Rectal smooth muscle tissue (tissue), 1 donor: ENCODE results near the gene MTHFSD.

Experiments
- H3K27ac ChIP-seq: one replicate; pipeline ENCODE4 v1.7.0; 2013; ENCODE audit warnings: low read depth, low read length, inconsistent platforms
- H3K27me3 ChIP-seq: one replicate; pipeline ENCODE4 v1.7.0; 2013; ENCODE audit warnings: low read length; ENCODE audit not compliant: control insufficient read depth, insufficient read depth
- H3K36me3 ChIP-seq: one replicate; pipeline ENCODE4 v1.7.0; 2013; ENCODE audit warnings: low read length; ENCODE audit not compliant: control insufficient read depth, insufficient read depth
- H3K4me1 ChIP-seq: one replicate; pipeline ENCODE4 v1.7.0; 2013; ENCODE audit warnings: low read length; ENCODE audit not compliant: control insufficient read depth, insufficient read depth
- H3K4me3 ChIP-seq: one replicate; pipeline ENCODE4 v1.7.0; 2013; ENCODE audit warnings: low read length
- H3K9ac ChIP-seq: one replicate; pipeline ENCODE4 v1.7.0; 2013; ENCODE audit warnings: low read length

MTHFSD gene, protein sequence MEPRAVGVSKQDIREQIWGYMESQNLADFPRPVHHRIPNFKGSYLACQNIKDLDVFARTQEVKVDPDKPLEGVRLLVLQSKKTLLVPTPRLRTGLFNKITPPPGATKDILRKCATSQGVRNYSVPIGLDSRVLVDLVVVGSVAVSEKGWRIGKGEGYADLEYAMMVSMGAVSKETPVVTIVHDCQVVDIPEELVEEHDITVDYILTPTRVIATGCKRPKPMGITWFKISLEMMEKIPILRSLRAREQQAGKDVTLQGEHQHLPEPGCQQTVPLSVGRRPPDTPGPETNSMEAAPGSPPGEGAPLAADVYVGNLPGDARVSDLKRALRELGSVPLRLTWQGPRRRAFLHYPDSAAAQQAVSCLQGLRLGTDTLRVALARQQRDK

DNA sequence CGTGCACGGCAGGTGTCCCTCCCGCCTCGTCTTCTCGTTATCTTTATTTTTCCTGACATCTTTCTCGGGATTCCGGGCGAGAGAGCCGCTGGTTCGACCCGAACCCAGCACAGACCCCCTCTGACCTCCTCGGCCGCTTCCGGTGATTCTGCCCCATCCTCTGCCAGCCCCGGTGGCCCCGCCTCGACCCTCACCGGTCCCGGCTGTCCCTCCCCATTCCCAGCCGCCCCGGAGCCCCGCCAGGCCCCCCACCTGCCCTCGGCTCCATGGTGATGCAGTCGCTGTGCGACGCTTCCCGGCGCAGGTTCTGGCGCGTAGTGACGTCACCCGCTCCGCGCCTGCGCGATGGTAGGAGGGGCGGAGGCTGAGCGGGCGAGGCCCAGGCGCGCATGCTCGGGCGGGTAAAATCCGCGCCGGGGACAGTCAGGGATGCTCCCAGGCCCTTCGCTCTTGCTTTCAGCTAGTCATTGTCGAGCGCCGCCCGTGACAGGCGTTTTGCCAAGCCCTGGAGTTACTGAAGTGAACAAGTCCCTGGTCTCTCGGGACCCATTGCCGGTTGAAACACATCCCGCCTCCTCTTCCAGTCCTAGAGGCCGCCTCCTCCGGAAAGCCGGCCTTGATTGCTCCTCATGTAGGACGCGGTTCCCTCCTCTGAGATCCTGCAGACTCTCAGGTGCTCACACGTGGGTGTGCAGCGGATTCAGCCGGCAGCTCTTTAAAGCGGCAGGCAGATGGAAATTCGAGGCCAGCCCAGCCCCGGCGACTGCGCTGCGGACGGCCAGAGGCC lies at the start of gene MTHFSD:
MTHFSD (minus strand) TSS at position 319 of the 787 bp plus-strand sequence; CDS start at position 268, 51 bp downstream.
- peak within 1 kb of the TSS; percentile 93 for H3K9ac ChIP-seq
- H3K27me3 ChIP-seq, result no peaks in the 10 kb centered on the region
- peaks cover 1% of the 10 kb centered on the region for H3K36me3 ChIP-seq
- peak within 1 kb of the TSS; percentile 80 for H3K27ac ChIP-seq
- H3K4me1 ChIP-seq, result peaks cover 4% of the 10 kb centered on the region
- H3K4me3 ChIP-seq, result peak within 1 kb of the TSS; percentile 97

DNA sequence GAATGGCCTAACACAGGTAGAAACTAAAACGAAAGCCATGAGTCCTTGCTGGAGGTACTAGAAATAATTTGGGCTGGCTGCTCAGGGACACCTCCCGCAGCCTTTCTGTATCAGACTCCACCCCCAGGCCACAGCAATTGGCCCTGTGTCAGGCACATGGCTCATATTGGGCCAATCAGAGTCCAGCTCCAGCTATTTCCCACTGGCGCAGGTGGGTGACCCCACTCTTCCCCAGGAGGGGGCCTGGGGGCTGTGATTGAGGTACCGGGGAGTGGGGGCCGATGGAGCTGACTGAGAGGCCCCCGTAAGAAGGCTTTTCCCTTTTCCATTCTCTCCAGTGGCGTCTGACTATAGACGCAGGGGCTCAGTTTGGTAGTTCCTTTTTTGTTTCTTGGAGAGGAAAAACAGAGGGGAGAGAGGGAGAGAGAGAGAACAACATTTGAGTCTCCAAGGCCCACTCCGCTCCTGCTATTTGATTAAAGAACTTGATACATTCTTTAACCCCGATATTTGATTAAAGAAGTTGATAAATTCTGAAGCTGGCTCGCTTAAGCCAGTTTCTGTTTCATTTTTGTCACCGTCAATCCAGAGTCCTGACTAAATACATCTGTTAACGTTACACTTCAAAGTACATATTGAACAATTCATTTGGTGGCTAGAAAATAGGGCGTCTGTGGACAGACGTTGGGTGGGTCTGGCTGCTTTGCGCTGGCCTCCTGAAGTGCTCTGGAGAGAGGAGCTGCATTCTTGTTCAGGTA lies 49.6 kb upstream of the MTHFSD start:
- H3K4me3 ChIP-seq, result peak overlapping the region; percentile 36
- no peak overlapping the region for H3K9ac ChIP-seq
- no peaks in the 10 kb centered on the region for H3K36me3 ChIP-seq
- no peak overlapping the region for H3K27ac ChIP-seq
- H3K27me3 ChIP-seq, result peaks cover 4% of the 10 kb centered on the region
- no peaks in the 10 kb centered on the region for H3K4me1 ChIP-seq

DNA sequence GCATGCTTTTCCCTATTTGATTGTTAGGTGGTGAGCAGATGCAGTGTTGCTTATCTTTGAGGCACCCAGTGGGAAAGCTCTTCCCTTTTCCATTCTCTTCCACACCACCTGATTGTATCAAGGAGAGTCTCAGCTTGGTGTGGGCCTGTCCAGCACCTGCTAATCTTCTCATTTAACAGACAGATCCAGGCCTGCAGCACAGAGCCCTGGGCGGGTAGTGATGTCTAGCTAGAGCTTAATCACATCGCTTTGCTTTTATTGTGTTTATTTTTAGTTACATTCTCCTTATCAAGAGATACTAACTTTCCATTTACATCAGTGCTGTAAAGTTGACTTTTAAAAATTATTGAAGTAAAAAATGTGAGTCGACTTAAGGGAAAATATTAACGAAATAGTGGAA lies 47.5 kb upstream of the MTHFSD start:
- Histone ChIP-seq H3K27me3 (peaks cover 4% of the 10 kb centered on the region), H3K4me3 (no peak overlapping the region), H3K36me3 (no peaks in the 10 kb centered on the region), H3K4me1 (no peaks in the 10 kb centered on the region), H3K27ac (no peak overlapping the region), H3K9ac (no peak overlapping the region)

DNA sequence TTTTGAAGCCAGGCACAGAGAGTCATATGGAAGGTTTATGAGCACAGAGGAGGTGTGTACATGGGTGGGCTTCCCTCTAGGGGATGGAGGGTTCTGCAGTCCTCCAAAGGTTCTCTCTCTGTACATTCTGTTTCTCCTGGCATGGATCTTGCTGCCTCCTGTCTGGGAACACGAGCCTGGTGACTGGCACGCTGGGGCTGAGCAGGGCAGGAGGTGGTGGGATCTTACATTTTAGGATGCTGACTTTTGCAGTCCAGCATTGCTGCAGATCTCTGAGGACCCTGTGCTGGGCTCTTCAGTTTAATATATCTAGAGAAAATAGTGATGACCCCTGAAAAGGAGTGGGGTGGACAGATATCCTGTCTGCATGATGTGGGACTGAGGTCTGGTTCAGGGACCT lies 46.3 kb upstream of the MTHFSD start:
- H3K4me1 ChIP-seq, result no peaks in the 10 kb centered on the region
- peaks cover 7% of the 10 kb centered on the region for H3K27me3 ChIP-seq
- no peaks in the 10 kb centered on the region for H3K36me3 ChIP-seq
- no peak overlapping the region for H3K4me3 ChIP-seq
- no peak overlapping the region for H3K9ac ChIP-seq
- H3K27ac ChIP-seq, result no peak overlapping the region

DNA sequence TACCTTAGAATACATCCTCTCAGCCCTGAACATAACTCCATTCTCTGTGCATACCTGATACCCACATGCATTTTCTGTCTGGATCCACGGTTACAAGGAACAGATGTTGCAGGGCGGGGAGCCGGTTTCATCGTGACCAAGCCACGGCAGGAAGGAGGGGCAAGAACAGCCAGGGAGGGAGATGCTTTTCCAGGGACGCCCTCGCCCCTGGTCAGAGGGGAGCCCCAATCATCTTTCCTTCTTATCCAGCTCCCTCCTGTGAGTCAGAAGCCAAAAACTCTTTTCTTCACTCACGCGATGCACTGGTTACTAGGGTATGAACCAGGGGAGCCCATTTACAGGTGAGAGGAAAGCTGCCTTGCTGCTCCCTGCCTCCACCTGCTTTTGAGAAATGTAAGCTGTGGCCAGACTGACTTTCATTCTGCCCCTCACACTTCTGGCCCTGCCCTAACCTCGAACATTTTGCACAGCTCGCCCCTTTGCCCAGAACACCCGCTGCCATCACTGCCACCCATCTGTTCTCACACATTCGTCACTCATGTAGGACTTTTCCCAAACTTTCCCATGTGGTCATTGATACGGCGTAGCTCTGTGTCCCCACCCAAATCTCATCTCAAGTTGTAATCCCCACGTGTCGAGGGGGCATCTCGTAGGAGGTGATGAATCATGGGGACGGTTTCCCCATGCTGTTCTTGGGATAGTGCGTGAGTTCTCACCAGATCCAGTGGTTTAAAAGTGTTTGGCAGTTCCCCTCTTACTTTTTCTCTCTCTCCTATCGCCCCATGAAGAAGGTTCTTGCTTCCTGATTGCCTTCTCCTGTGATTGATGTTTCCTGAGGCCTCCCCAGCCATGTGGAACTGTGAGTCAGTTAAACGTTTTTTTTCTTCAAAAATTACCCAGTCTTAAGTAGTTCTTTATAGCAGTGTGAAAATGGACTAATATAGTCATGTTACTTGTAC lies 43.9 kb upstream of the MTHFSD start:
- no peak overlapping the region for H3K27ac ChIP-seq
- no peaks in the 10 kb centered on the region for H3K4me1 ChIP-seq
- H3K4me3 ChIP-seq, result no peak overlapping the region
- peaks cover 20% of the 10 kb centered on the region for H3K27me3 ChIP-seq
- no peaks in the 10 kb centered on the region for H3K36me3 ChIP-seq
- no peak overlapping the region for H3K9ac ChIP-seq

DNA sequence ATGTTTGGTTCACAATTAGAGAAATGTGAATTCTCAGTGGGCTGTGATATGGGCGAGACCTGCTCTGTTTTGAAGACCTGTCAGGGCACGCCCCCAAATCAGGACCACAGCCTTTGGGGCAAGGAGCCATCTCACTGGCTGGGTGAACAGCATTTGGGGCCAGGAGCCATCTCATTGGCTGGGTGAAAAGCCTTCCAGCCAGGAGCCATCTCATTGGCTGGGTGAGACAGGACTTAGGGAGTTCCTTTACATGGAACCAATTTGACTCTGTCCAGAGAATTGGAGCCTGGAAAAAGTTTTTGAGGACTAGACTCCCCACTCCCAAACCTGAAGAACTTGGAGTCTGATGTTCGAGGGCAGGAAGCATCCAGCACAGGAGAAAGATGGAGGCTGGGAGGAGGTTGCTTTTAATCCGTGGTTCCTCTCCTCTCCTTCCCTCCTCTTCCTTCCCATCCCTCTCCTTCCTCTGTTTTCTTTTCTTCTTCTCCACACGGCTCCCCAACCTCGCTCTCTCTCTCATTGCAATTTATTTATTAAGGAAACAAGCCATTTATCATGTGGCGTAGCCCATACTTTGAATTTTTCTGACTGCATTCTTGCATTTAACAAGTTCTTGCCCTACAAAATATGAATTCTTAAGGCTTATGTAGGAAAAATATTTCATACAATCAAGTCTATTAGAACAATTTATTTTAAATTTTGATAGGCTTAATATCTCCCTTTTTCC lies 43.0 kb upstream of the MTHFSD start:
- H3K4me1 ChIP-seq, result no peaks in the 10 kb centered on the region
- H3K27ac ChIP-seq, result no peak overlapping the region
- H3K36me3 ChIP-seq, result no peaks in the 10 kb centered on the region
- H3K4me3 ChIP-seq, result no peak overlapping the region
- H3K27me3 ChIP-seq, result peaks cover 21% of the 10 kb centered on the region
- H3K9ac ChIP-seq, result no peak overlapping the region

DNA sequence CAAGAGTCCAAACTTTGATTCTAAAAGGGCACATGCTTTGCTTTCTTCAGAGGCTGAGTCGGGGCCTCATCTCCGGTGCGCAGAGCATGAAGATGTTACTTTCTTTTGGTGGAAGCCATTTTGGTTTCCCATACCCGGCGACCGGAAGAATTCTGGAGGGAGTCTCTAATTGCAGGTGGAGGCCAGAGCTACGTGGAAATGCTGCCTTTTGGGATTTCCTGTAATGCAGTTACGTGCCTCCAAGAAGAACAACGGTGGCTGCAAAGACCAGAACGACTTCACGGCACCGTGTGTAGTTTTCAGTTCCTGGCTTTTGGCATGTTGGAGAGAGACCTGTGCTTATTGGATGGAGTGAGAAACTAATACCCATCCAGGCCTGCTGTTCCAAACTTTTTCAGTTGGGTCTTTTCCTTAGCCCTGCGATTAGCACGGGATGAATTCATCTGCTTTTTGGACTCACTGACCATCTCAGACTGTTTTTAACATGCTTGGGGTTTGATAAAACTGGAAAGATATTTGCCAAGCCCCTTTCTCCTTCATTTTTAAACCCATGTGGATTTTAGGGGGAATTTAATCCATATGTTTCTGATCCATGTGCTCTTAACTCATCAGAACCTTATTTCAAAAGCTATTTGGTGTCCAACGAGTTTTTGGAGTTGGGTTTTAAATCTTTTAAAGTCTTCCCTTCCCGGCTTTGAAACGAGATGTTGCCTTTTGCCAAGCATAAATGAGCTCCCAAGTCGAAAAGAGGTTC lies 42.3 kb upstream of the MTHFSD start:
- no peaks in the 10 kb centered on the region for H3K36me3 ChIP-seq
- H3K27ac ChIP-seq, result no peak overlapping the region
- no peaks in the 10 kb centered on the region for H3K4me1 ChIP-seq
- H3K9ac ChIP-seq, result no peak overlapping the region
- H3K27me3 ChIP-seq, result peaks cover 23% of the 10 kb centered on the region
- H3K4me3 ChIP-seq, result no peak overlapping the region

DNA sequence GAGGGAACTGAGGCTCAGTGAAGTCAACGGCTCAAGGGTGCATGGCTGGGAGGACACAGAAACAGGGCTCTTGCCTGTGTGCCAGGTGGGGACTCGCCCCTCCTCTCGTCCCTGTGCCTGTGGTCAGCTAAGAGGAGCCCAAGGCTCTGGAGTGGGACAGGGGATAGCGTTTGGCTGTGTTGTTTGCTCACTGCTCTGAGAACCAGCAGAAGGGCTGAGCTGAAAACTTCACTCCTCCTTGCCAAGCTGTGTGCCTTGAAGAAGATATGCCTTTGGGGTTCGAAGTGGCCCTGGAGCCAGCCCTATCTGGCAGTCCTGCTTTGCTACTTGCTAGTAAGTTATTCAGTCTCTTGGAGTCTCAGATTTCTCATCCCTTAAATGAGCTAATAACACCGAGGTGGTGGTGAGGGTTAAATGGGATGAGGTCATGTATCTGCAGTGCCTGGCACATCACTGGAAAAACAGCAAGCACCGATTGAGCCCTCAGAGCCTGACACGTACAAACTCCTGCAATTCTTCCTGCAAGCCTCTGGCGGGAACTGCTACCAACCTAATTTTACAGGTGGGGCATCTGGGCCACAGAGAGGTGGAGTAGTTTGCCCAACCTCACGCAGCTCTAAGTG lies 41.1 kb upstream of the MTHFSD start:
- H3K9ac ChIP-seq, result no peak overlapping the region
- no peaks in the 10 kb centered on the region for H3K4me1 ChIP-seq
- H3K27me3 ChIP-seq, result peaks cover 23% of the 10 kb centered on the region
- no peak overlapping the region for H3K27ac ChIP-seq
- H3K36me3 ChIP-seq, result no peaks in the 10 kb centered on the region
- H3K4me3 ChIP-seq, result no peak overlapping the region

DNA sequence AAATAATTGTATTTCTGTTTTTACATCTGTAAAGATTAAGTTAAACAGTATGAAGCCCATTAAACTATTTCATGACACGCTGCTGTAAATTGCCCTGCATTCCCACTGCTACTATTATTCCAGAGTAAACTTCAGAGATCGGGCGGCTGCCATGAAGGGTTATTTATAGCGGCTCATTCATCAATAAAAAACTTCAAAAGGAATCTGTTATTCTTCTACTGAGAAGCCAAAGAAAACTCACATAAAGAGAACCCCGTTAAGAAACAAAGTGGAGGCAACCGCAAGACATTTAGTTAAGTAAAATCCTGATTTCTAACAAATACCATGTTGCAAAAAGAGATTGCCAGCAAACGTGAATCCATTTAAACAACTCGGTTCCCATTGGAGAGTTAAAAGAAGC lies 39.7 kb upstream of the MTHFSD start:
- peaks cover 23% of the 10 kb centered on the region for H3K27me3 ChIP-seq
- no peak overlapping the region for H3K9ac ChIP-seq
- H3K4me1 ChIP-seq, result no peaks in the 10 kb centered on the region
- no peaks in the 10 kb centered on the region for H3K36me3 ChIP-seq
- H3K4me3 ChIP-seq, result no peak overlapping the region
- no peak overlapping the region for H3K27ac ChIP-seq

DNA sequence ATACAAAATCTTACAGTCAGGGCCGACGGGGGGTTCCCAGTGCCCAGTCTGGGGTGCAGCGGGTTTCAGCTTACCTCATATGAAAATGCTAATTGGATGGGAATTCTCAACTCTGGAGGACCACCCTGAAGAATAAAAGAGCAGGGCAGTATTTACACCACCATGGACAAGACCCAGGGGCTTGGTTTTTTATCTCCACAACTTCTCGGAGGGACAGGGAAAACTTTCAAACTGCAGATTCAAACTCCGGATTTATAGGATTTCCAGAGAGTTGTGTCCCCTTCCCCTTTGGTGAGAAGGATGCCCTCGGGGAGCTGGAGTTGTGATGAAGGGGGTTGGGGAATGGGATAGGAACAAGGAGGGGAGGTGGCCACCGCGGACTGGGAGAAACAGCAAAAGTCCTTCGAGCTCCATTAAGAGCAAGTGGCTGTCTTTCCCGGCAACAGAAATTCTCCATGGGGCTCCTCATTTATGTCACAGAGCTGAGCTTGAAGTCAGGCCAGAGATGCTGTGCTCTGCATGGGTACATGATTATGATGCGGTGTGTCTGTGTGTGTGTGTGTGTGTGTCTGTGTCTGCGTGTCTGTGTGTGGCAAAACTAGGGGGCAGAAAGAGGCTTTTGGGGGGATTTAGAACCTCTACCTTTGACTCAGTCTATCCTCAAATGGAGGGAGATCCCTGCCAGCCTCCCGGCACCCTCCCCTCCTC lies 39.0 kb upstream of the MTHFSD start:
- Histone ChIP-seq H3K4me3 (no peak overlapping the region), H3K4me1 (no peaks in the 10 kb centered on the region), H3K27ac (no peak overlapping the region), H3K27me3 (peaks cover 23% of the 10 kb centered on the region), H3K9ac (no peak overlapping the region), H3K36me3 (no peaks in the 10 kb centered on the region)
